Type B pancreatic cell (in vitro differentiated cells): ENCODE data around the gene PSMD14. TPM values are rescaled to one million over a fixed set of nuclear protein-coding genes. Genes with fewer than 3 reads are reported as not detected.
"Not testable (repeated sequence)": the region's sequence is repeated elsewhere in the genome, so short reads cannot be mapped to it uniquely, and the experiment has no call there.

ENCODE experiments used
- DNase-seq: peaks from one replicate; pipeline ENCODE4 v3.0.0; 2021; ENCODE audit warnings: mixed read lengths; ENCODE audit not compliant: unreplicated experiment; ENCODE audit errors: extremely low spot score
- H3K27ac Mint-ChIP-seq: 2 replicates; pipeline ENCODE4 v1.8.0; 2021; ENCODE audit warnings: mild to moderate bottlenecking, mixed read lengths
- H3K27me3 Mint-ChIP-seq: 2 replicates; pipeline ENCODE4 v1.8.0; 2021; ENCODE audit warnings: mixed read lengths
- H3K36me3 Mint-ChIP-seq: 2 replicates; pipeline ENCODE4 v1.8.0; 2021; ENCODE audit warnings: mixed read lengths
- H3K4me1 Mint-ChIP-seq: one replicate; pipeline ENCODE4 v1.8.0; 2021; ENCODE audit warnings: mixed read lengths; ENCODE audit not compliant: unreplicated experiment
- H3K4me3 Mint-ChIP-seq: 2 replicates; pipeline ENCODE4 v1.8.0; 2021; ENCODE audit warnings: mild to moderate bottlenecking, mixed read lengths
- H3K9me3 Mint-ChIP-seq: 2 replicates; pipeline ENCODE4 v1.8.0; 2021; ENCODE audit warnings: mixed read lengths
- total RNA-seq: library from RNA; stranded (reverse); gene quantifications from 2 replicates; pipeline ENCODE4 v1.2.1, GENCODE V29; 2021; ENCODE audit warnings: low replicate concordance
- TF ChIP-seq, protein P1 (sequence below): fragments of 200-600 bp; sonication (generic); conservative IDR thresholded peaks from 2 replicates; pipeline ENCODE4 v1.5.0; 2021; ENCODE audit warnings: antibody characterized with exemption, mild to moderate bottlenecking

Gene PSMD14
- total RNA-seq, 1 donor from 2014 or later = 52.5 TPM

DNA sequence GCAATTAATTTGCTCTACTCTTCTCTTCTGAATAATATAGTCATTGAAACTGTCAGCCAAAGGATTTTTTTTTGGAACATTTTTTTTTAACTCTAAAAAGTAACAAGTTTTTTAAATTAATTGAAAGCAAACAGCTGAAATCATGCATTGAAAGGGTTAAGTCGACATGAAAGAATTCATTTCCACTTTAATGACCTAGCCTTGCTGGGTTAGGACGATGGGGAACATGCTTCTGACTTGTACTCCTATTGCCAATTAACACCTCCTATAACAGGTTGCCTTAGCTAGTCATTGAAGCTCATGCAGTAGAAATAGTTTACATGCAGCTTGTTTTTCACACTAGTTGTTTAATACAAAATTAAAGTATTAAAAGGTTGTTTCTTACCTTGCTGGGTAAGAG lies 47.8 kb downstream of the PSMD14 start:
- TF ChIP-seq, protein P1, sequence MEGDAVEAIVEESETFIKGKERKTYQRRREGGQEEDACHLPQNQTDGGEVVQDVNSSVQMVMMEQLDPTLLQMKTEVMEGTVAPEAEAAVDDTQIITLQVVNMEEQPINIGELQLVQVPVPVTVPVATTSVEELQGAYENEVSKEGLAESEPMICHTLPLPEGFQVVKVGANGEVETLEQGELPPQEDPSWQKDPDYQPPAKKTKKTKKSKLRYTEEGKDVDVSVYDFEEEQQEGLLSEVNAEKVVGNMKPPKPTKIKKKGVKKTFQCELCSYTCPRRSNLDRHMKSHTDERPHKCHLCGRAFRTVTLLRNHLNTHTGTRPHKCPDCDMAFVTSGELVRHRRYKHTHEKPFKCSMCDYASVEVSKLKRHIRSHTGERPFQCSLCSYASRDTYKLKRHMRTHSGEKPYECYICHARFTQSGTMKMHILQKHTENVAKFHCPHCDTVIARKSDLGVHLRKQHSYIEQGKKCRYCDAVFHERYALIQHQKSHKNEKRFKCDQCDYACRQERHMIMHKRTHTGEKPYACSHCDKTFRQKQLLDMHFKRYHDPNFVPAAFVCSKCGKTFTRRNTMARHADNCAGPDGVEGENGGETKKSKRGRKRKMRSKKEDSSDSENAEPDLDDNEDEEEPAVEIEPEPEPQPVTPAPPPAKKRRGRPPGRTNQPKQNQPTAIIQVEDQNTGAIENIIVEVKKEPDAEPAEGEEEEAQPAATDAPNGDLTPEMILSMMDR = no peak
- peaks cover 7% of the 10 kb centered on the region for H3K4me1 Mint-ChIP-seq
- H3K4me3 Mint-ChIP-seq = no peak overlapping the region
- H3K27ac Mint-ChIP-seq = no peak overlapping the region
- H3K27me3 Mint-ChIP-seq = no peaks in the 10 kb centered on the region
- H3K36me3 Mint-ChIP-seq = peaks cover 4% of the 10 kb centered on the region
- H3K9me3 Mint-ChIP-seq = no peaks in the 10 kb centered on the region
- DNase-seq = no peak

- TF ChIP-seq, protein P1 = no peak
- Mint-ChIP-seq H3K9me3 (no peaks in the 10 kb centered on the region), H3K27me3 (no peaks in the 10 kb centered on the region), H3K4me1 (no peaks in the 10 kb centered on the region), H3K36me3 (peaks cover 11% of the 10 kb centered on the region), H3K4me3 (no peak overlapping the region), H3K27ac (no peak overlapping the region)
- no peak for DNase-seq
These were observed 48.9 kb downstream of the PSMD14 start for GRCh38 chr2:161357097-161357496.

GRCh38 chr2:161358838-161359237 lies 50.6 kb downstream of the PSMD14 start:
- Mint-ChIP-seq H3K4me3 (no peak overlapping the region), H3K9me3 (no peaks in the 10 kb centered on the region), H3K27ac (no peak overlapping the region), H3K36me3 (peaks cover 15% of the 10 kb centered on the region), H3K27me3 (no peaks in the 10 kb centered on the region), H3K4me1 (no peaks in the 10 kb centered on the region)
- TF ChIP-seq, protein P1 = no peak
- DNase-seq = no peak

DNA sequence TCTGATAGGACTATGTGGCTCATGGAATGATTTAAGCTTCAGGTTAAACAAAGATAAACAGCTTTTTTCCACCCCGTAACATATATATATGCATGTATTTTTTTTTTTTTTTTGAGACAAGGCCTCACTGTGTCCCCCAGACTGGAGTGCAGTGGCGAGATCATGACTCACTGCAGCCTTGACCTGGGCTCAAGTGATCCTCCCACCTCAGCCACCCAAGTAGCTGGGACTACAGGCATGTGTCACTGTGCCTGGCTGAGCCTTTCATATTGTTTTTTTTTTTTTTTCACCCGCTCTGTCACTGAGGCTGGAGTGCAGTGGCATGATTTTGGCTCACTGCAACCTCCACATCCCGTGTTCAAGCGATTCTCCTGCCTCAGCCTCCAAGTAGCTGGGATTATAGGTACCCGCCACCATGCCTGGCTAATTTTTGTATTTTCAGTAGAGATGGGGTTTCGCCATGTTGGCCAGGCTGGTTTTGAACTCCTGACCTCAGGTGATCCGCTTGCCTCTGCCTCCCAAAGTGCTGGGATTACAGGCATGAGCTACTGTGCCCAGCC lies 52.0 kb downstream of the PSMD14 start:
- not testable (repeated sequence) for H3K4me1 Mint-ChIP-seq, H3K9me3 Mint-ChIP-seq, DNase-seq, H3K27me3 Mint-ChIP-seq, H3K27ac Mint-ChIP-seq, H3K4me3 Mint-ChIP-seq
- H3K36me3 Mint-ChIP-seq = peaks cover 15% of the 10 kb centered on the region

DNA sequence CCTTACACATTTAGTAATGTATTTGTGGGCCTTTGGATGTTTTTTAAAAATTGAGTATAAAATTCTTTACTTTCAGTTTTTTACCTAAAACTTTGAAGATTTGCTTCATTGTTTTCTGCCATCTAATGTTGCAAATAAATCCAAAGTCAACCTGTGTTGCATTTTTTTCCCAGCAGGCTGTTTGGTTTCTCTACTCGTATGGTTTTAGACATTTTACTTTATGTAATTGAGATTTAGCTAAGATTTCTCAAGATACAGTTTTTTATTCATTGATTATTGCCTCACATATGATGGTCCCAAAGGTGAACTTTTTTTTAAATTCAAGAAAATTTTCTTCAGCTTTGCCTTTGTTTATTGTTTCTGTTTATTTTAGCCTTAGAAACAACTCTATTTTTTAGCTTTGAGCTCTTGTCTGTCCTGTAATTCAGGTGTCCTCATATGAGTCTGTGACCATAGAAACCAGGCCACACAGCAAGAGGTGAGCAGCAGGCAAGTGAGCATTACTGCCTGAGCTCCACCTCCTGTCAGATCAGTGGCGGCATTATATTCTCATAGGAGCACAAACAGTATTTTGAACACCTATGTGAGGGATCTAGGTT lies 54.4 kb downstream of the PSMD14 start:
- H3K27ac Mint-ChIP-seq = no peak overlapping the region
- H3K4me3 Mint-ChIP-seq = no peak overlapping the region
- TF ChIP-seq, protein P1 = no peak

GRCh38 chr2:161367675-161368074 lies 59.5 kb downstream of the PSMD14 start:
- DNase-seq = no peak
- H3K36me3 Mint-ChIP-seq = peaks cover 21% of the 10 kb centered on the region
- no peaks in the 10 kb centered on the region for H3K4me1 Mint-ChIP-seq
- TF ChIP-seq, protein P1 = no peak
- no peak overlapping the region for H3K4me3 Mint-ChIP-seq
- H3K27ac Mint-ChIP-seq = no peak overlapping the region
- H3K9me3 Mint-ChIP-seq = no peaks in the 10 kb centered on the region
- no peaks in the 10 kb centered on the region for H3K27me3 Mint-ChIP-seq

More for the DNA sequence above, 54.4 kb downstream of the PSMD14 start:
- Mint-ChIP-seq H3K9me3 (no peaks in the 10 kb centered on the region), H3K27me3 (no peaks in the 10 kb centered on the region), H3K4me1 (no peaks in the 10 kb centered on the region), H3K36me3 (peaks cover 20% of the 10 kb centered on the region)
- DNase-seq = no peak
